Iris pigment epithelial cell (primary cell): ENCODE measurements around the gene CASP9.

Experiments used
- DNase-seq: peaks from one replicate; pipeline ENCODE4 v3.0.0-alpha.2; 2011; ENCODE audit warnings: low read depth

The CASP9 gene

GRCh38 chr1:15524021-15524282 is at the start of gene CASP9:
Gene CASP9, minus strand, starts transcription at chr1:15524215. Its CDS starts 15 bp downstream, at chr1:15524200.
- DNase-seq: no peak

- peak; percentile 67 for DNase-seq
Observed at GRCh38 chr1:15573477-15573876, 49.5 kb upstream of the CASP9 start.

GRCh38 chr1:15571266-15571665 is 47.3 kb upstream of the CASP9 start:
- no peak for DNase-seq

- DNase-seq: no peak
Observed at GRCh38 chr1:15570861-15571260, 46.8 kb upstream of the CASP9 start.

GRCh38 chr1:15568387-15569073 is 44.5 kb upstream of the CASP9 start:
- DNase-seq: no peak

GRCh38 chr1:15559189-15559810 is 35.3 kb upstream of the CASP9 start:
- peak; percentile 79 for DNase-seq

- DNase-seq: no peak
Observed at GRCh38 chr1:15558516-15558915, 34.5 kb upstream of the CASP9 start.

GRCh38 chr1:15557594-15557993 is 33.6 kb upstream of the CASP9 start:
- no peak for DNase-seq

- no peak for DNase-seq
Observed at GRCh38 chr1:15557008-15557407, 33.0 kb upstream of the CASP9 start.

- no peak for DNase-seq
Observed at GRCh38 chr1:15550573-15550972, 26.6 kb upstream of the CASP9 start.

- DNase-seq: no peak
Observed at GRCh38 chr1:15546641-15547040, 22.6 kb upstream of the CASP9 start.

GRCh38 chr1:15543589-15544568 is 19.9 kb upstream of the CASP9 start:
- DNase-seq: peak; percentile 89

- no peak for DNase-seq
Observed at GRCh38 chr1:15543251-15543588, 19.2 kb upstream of the CASP9 start.

GRCh38 chr1:15542388-15543250 is 18.6 kb upstream of the CASP9 start:
- no peak for DNase-seq

- no peak for DNase-seq
Observed at GRCh38 chr1:15541231-15541792, 17.3 kb upstream of the CASP9 start.

GRCh38 chr1:15540186-15540585 is 16.2 kb upstream of the CASP9 start:
- peak; percentile 84 for DNase-seq

GRCh38 chr1:15538771-15539170 is 14.8 kb upstream of the CASP9 start:
- no peak for DNase-seq

GRCh38 chr1:15531682-15532081 is 7.7 kb upstream of the CASP9 start:
- DNase-seq: no peak

- no peak for DNase-seq
Observed at GRCh38 chr1:15531003-15531402, 7.0 kb upstream of the CASP9 start.

- peak; percentile 100 for DNase-seq
Observed at GRCh38 chr1:15526490-15527339, 2.7 kb upstream of the CASP9 start, which contains the start of gene DNAJC16. Gene DNAJC16, plus strand, starts transcription at chr1:15526848. Its CDS starts 2,258 bp downstream, at chr1:15529106.

GRCh38 chr1:15526021-15526489 is 2.0 kb upstream of the CASP9 start:
- no peak for DNase-seq
